Activated naive CD4-positive, alpha-beta T cell treated with anti-CD3 and anti-CD28 coated beads for 36 hours (primary cell): ENCODE measurements around the gene ADAR. TPM values are rescaled to one million over a fixed set of nuclear protein-coding genes. Genes with fewer than 3 reads are reported as not detected.

Source experiments
- total RNA-seq, 2 experiments: library from RNA; stranded (reverse); gene quantifications; one replicate each; pipeline ENCODE4 v1.2.3, GENCODE V29; 2021

ADAR gene
- total RNA-seq, 2 experiments from 2014 or later, result 301 to 313 TPM

Other genes with a start within 250 kb of the ADAR start
- 10 to 100 TPM; 17.3 to 25.9 TPM for gene IL6R, start 202.8 kb downstream of the ADAR start, total RNA-seq
- not detected for gene TDRD10, start 106.0 kb downstream of the ADAR start, total RNA-seq
- gene SHE, start 105.8 kb downstream of the ADAR start, total RNA-seq, result not detected
- 10 to 100 TPM; 79.2 to 84.6 TPM for gene UBE2Q1, start 49.5 kb downstream of the ADAR start, total RNA-seq
- not detected for gene CHRNB2, start 40.4 kb downstream of the ADAR start, total RNA-seq